Mesenteric fat pad (tissue), 1 donor: ENCODE measurements around the gene LHX6. TPM values are rescaled to one million over a fixed set of nuclear protein-coding genes. Genes with fewer than 3 reads are reported as not detected.
A peak's percentile ranks its signal among the peaks of the same experiment; 100 is the strongest.

Experiments
- DNase-seq: peaks from one replicate; pipeline ENCODE4 v3.0.0-alpha.2; 2020; ENCODE audit warnings: low spot score
- long read RNA-seq: library from polyadenylated mRNA; unstranded; transcript quantifications from one replicate; pipeline ENCODE4 v2.0.0, GENCODE V29; 2020
- total RNA-seq: library from RNA; stranded (reverse); fragmentation: NEBNext Ultra II Directional; extraction: Animal tissue kit (Norgen Biotek cat#: 25700); gene quantifications from one replicate; pipeline ENCODE4 v1.2.1, GENCODE V29; 2021
- donor health status: DM: yes; HTN: yes; CAD: no.

The LHX6 gene
- total RNA-seq: 20.9 TPM
- long read RNA-seq, transcript LHX6-206 (3 exons, 918 nt): major isoform, 6 of 41 reads
- long read RNA-seq, partial matches to known transcripts: 11 of 41 reads
- long read RNA-seq, other reads (novel, unspliced or antisense): 22 of 41 reads

- DNase-seq: no peak
Observed at GRCh38 chr9:122228568-122229484, at the start of gene LHX6. Gene LHX6, minus strand, starts transcription at chr9:122228957. Its CDS starts 217 bp downstream, at chr9:122228740.

- DNase-seq: no peak
Observed at GRCh38 chr9:122277285-122277897, 48.6 kb upstream of the LHX6 start.

GRCh38 chr9:122276096-122276495, 47.3 kb upstream of the LHX6 start:
- no peak for DNase-seq

- no peak for DNase-seq
Observed at GRCh38 chr9:122274055-122274454, 45.3 kb upstream of the LHX6 start.

- DNase-seq: no peak
Observed at GRCh38 chr9:122268041-122268814, 39.5 kb upstream of the LHX6 start.

- no peak for DNase-seq
Observed at GRCh38 chr9:122265149-122265915, 36.6 kb upstream of the LHX6 start.

GRCh38 chr9:122264360-122265148, 35.8 kb upstream of the LHX6 start, which contains the start of the genes MRRF and RBM18:
Gene MRRF, plus strand, starts transcription at chr9:122264882. Its CDS starts 6,010 bp downstream, at chr9:122270892.
Gene RBM18, minus strand, starts transcription at chr9:122264840. Its CDS starts 3,348 bp downstream, at chr9:122261492.
- peak; percentile 98 for DNase-seq

GRCh38 chr9:122263699-122264349, 35.1 kb upstream of the LHX6 start:
- no peak for DNase-seq

GRCh38 chr9:122262073-122262472, 33.3 kb upstream of the LHX6 start:
- no peak for DNase-seq

GRCh38 chr9:122261469-122261881, 32.7 kb upstream of the LHX6 start:
- no peak for DNase-seq

- DNase-seq: no peak
Observed at GRCh38 chr9:122258886-122259415, 30.2 kb upstream of the LHX6 start.

- no peak for DNase-seq
Observed at GRCh38 chr9:122256206-122256605, 27.4 kb upstream of the LHX6 start.

- DNase-seq: no peak
Observed at GRCh38 chr9:122254761-122255160, 26.0 kb upstream of the LHX6 start.

- DNase-seq: no peak
Observed at GRCh38 chr9:122252796-122253195, 24.0 kb upstream of the LHX6 start.

- DNase-seq: no peak
Observed at GRCh38 chr9:122251351-122251750, 22.6 kb upstream of the LHX6 start.

- no peak for DNase-seq
Observed at GRCh38 chr9:122248448-122248865, 19.7 kb upstream of the LHX6 start.

GRCh38 chr9:122246666-122247065, 17.9 kb upstream of the LHX6 start:
- DNase-seq: no peak

- DNase-seq: no peak
Observed at GRCh38 chr9:122244349-122244748, 15.6 kb upstream of the LHX6 start.

GRCh38 chr9:122239722-122240121, 11.0 kb upstream of the LHX6 start:
- DNase-seq: no peak
